Stimulated activated naive CD8-positive, alpha-beta T cell treated with anti-CD3 and anti-CD28 coated beads, Interleukin-15, amount 100 ng/mL, for 72 hours (primary cell): ENCODE data around the gene XPA.
"Not testable (repeated sequence)": the region's sequence is repeated elsewhere in the genome, so short reads cannot be mapped to it uniquely, and the experiment has no call there.

Source experiments
- ATAC-seq: fragments of 150-1000 bp; cut with Tn5 transposase; 2 replicates; pipeline ENCODE4 v1.10.0; 2021; ENCODE audit warnings: mild to moderate bottlenecking, moderate library complexity
- DNase-seq, 2 donors: peaks; one replicate each; pipeline ENCODE4 v3.0.0; 2021 to 2022
- H3K27ac Mint-ChIP-seq, 2 donors: one replicate each; pipeline ENCODE4 v1.8.0; 2022; ENCODE audit warnings: mild to moderate bottlenecking in 2 of 2, mixed read lengths in 2 of 2, moderate library complexity in 2 of 2
- H3K27me3 Mint-ChIP-seq: one replicate; pipeline ENCODE4 v1.8.0; 2022; ENCODE audit warnings: mixed read lengths
- H3K4me1 Mint-ChIP-seq: one replicate; pipeline ENCODE4 v1.8.0; 2022; ENCODE audit warnings: mild to moderate bottlenecking, mixed read lengths
- H3K4me3 Mint-ChIP-seq, 2 donors: one replicate each; pipeline ENCODE4 v1.8.0; 2022; ENCODE audit warnings: mild to moderate bottlenecking in 2 of 2, mixed read lengths in 2 of 2, moderate library complexity in 1 of 2
- H3K9me3 Mint-ChIP-seq, 2 donors: one replicate each; pipeline ENCODE4 v1.8.0; 2022; ENCODE audit warnings: mixed read lengths in 2 of 2

Gene XPA

GRCh38 chr9:97696803-97697601 lies at the start of gene XPA:
Gene XPA (minus strand): TSS chr9:97697340. CDS start chr9:97697292, 48 bp downstream.
- H3K9me3 Mint-ChIP-seq, result no peaks in the 10 kb centered on the region
- H3K27ac Mint-ChIP-seq, result peak within 1 kb of the TSS; percentile 94
- H3K4me1 Mint-ChIP-seq, result peaks cover 70% of the 10 kb centered on the region
- ATAC-seq (peak; percentile 96), DNase-seq (peak; percentile 98)
- peaks cover 6% of the 10 kb centered on the region for H3K27me3 Mint-ChIP-seq
- H3K4me3 Mint-ChIP-seq, result peak within 1 kb of the TSS; percentile 86 to 92

- DNase-seq (no peak), ATAC-seq (no peak)
- Mint-ChIP-seq H3K9me3 (no peaks in the 10 kb centered on the region), H3K27ac (no peak overlapping the region), H3K4me1 (peaks cover 18% of the 10 kb centered on the region), H3K27me3 (peaks cover 75% of the 10 kb centered on the region), H3K4me3 (no peak overlapping the region)
Measured at GRCh38 chr9:97744710-97745708, 47.9 kb upstream of the XPA start.

GRCh38 chr9:97744025-97744424 lies 46.9 kb upstream of the XPA start:
- ATAC-seq, H3K9me3 Mint-ChIP-seq: not testable (repeated sequence)

GRCh38 chr9:97742545-97742944 lies 45.4 kb upstream of the XPA start:
- Mint-ChIP-seq H3K4me1 (peaks cover 18% of the 10 kb centered on the region), H3K4me3 (no peak overlapping the region), H3K9me3 (no peaks in the 10 kb centered on the region), H3K27ac (no peak overlapping the region), H3K27me3 (peaks cover 99% of the 10 kb centered on the region)
- DNase-seq, result no peak
- ATAC-seq, result no peak

More at GRCh38 chr9:97744025-97744424, 46.9 kb upstream of the XPA start:
- not testable (repeated sequence) for DNase-seq, H3K27ac Mint-ChIP-seq, H3K4me3 Mint-ChIP-seq
- H3K27me3 Mint-ChIP-seq, result peaks cover 84% of the 10 kb centered on the region
- H3K4me1 Mint-ChIP-seq, result peaks cover 18% of the 10 kb centered on the region

- peak overlapping the region in 1 of 2 donors; percentile 73 for H3K4me3 Mint-ChIP-seq
- H3K9me3 Mint-ChIP-seq, result no peaks in the 10 kb centered on the region
- peak overlapping the region; percentile 14 to 49 for H3K27ac Mint-ChIP-seq
- no peak for ATAC-seq
- DNase-seq, result no peak
- H3K4me1 Mint-ChIP-seq, result peaks cover 18% of the 10 kb centered on the region
- peaks cover 98% of the 10 kb centered on the region for H3K27me3 Mint-ChIP-seq
Measured at GRCh38 chr9:97741947-97742346, 44.8 kb upstream of the XPA start.

- Mint-ChIP-seq H3K27ac (peak overlapping the region; percentile 14 to 67), H3K27me3 (peaks cover 90% of the 10 kb centered on the region), H3K9me3 (no peaks in the 10 kb centered on the region), H3K4me3 (peak overlapping the region; percentile 73 to 79), H3K4me1 (peaks cover 18% of the 10 kb centered on the region)
- ATAC-seq (peak; percentile 85), DNase-seq (peak; percentile 38 to 46)
Measured at GRCh38 chr9:97740848-97741821, 44.0 kb upstream of the XPA start.

GRCh38 chr9:97737429-97737828 lies 40.3 kb upstream of the XPA start:
- Mint-ChIP-seq H3K4me1 (peaks cover 13% of the 10 kb centered on the region), H3K27me3 (peaks cover 66% of the 10 kb centered on the region), H3K4me3 (no peak overlapping the region), H3K9me3 (no peaks in the 10 kb centered on the region), H3K27ac (no peak overlapping the region)
- no peak for DNase-seq
- ATAC-seq, result no peak

GRCh38 chr9:97735070-97735600 lies 38.0 kb upstream of the XPA start:
- Mint-ChIP-seq H3K9me3 (no peaks in the 10 kb centered on the region), H3K27me3 (peaks cover 43% of the 10 kb centered on the region), H3K4me3 (no peak overlapping the region), H3K27ac (no peak overlapping the region), H3K4me1 (no peaks in the 10 kb centered on the region)
- DNase-seq (no peak), ATAC-seq (no peak)

- Mint-ChIP-seq H3K27ac (no peak overlapping the region), H3K4me1 (no peaks in the 10 kb centered on the region), H3K9me3 (no peaks in the 10 kb centered on the region), H3K27me3 (peaks cover 19% of the 10 kb centered on the region), H3K4me3 (no peak overlapping the region)
- ATAC-seq, result no peak
- DNase-seq, result no peak
Measured at GRCh38 chr9:97726716-97727115, 29.6 kb upstream of the XPA start.

- Mint-ChIP-seq H3K9me3 (peaks cover 5 to 7% of the 10 kb centered on the region in 2 donors), H3K27ac (no peak overlapping the region), H3K27me3 (peaks cover 19% of the 10 kb centered on the region), H3K4me3 (no peak overlapping the region), H3K4me1 (no peaks in the 10 kb centered on the region)
- DNase-seq (no peak), ATAC-seq (no peak)
Measured at GRCh38 chr9:97723819-97724218, 26.7 kb upstream of the XPA start.

GRCh38 chr9:97722331-97722730 lies 25.2 kb upstream of the XPA start:
- Mint-ChIP-seq H3K27me3 (peaks cover 19% of the 10 kb centered on the region), H3K4me3 (no peak overlapping the region), H3K27ac (no peak overlapping the region), H3K4me1 (no peaks in the 10 kb centered on the region), H3K9me3 (peaks cover 5 to 7% of the 10 kb centered on the region in 2 donors)
- DNase-seq, result no peak
- ATAC-seq, result no peak

- peaks cover 5 to 7% of the 10 kb centered on the region in 2 donors for H3K9me3 Mint-ChIP-seq
- H3K27ac Mint-ChIP-seq, result no peak overlapping the region
- H3K4me1 Mint-ChIP-seq, result no peaks in the 10 kb centered on the region
- peaks cover 18% of the 10 kb centered on the region for H3K27me3 Mint-ChIP-seq
- no peak overlapping the region for H3K4me3 Mint-ChIP-seq
- DNase-seq (no peak), ATAC-seq (no peak)
Measured at GRCh38 chr9:97721396-97721795, 24.3 kb upstream of the XPA start.

GRCh38 chr9:97717866-97718265 lies 20.7 kb upstream of the XPA start:
- no peak for ATAC-seq
- H3K4me3 Mint-ChIP-seq, result no peak overlapping the region

GRCh38 chr9:97714435-97714834 lies 17.3 kb upstream of the XPA start:
- peaks cover 27% of the 10 kb centered on the region for H3K4me1 Mint-ChIP-seq
- H3K27ac Mint-ChIP-seq, result no peak overlapping the region
- H3K9me3 Mint-ChIP-seq, result no peaks in the 10 kb centered on the region
- H3K4me3 Mint-ChIP-seq, result no peak overlapping the region
- DNase-seq, result no peak
- peaks cover 8% of the 10 kb centered on the region for H3K27me3 Mint-ChIP-seq
- ATAC-seq, result no peak

More at GRCh38 chr9:97717866-97718265, 20.7 kb upstream of the XPA start:
- Mint-ChIP-seq H3K9me3 (peaks cover 5 to 7% of the 10 kb centered on the region in 2 donors), H3K27ac (no peak overlapping the region), H3K27me3 (no peaks in the 10 kb centered on the region), H3K4me1 (peaks cover 17% of the 10 kb centered on the region)
- no peak for DNase-seq
